NCI-H1694 treated with DMSO at 0.1 percent for 48 hours (cell line): ENCODE data around the gene TRIM44.
"Not testable (repeated sequence)": the region's sequence is repeated elsewhere in the genome, so short reads cannot be mapped to it uniquely, and the experiment has no call there.

Source experiments
- DNase-seq: peaks from one replicate; lab custom pipeline; 2025; lab: John Stamatoyannopoulos, UW

The TRIM44 gene

DNA sequence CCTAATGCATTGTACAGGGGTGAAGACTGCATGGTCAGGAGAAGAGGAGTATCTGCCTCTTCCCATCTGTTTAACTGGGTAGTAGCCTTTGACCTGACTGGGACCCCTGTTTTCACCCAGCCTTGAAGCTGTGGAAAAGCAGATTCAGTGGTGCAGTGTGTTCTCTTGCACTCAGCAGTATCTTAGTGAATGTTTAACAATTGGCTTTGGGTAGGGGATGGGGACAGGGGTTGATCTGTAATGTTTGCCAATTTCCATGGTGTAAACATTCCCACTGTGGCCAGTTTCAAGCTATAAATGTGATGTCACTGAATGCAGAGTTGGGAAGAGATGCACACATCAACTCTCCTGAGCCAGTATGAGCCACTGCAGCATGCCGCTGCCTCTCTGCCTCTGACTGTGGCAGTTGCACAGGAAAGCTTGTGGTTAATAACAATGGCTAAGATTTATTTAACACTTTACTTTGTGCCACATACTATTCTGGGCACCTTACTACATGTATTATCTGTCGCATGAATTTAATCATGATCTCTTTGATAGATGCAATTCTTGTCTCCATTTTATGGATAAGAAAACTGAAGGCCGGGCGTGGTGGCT, 28.6 kb upstream of the TRIM44 start:
- no peak for DNase-seq

DNA sequence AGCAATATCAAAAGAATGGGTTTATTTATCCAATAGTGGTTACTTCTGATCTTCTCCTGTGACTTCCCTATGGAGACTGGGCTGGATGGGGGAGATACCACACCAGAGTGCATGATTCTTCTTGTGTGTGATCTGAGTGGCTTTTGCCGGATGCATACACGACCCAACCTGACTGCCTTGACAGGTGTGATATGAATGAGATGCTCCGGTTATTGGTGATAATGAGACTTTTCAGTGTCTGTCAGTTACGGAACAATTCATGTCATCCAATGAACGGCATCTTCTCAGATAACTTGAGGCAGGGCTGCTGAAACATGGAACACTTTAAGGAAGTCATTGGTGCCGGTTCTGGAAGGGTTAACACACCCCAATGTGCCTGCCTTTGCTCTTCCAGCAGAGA, 26.6 kb upstream of the TRIM44 start:
- DNase-seq = no peak

DNA sequence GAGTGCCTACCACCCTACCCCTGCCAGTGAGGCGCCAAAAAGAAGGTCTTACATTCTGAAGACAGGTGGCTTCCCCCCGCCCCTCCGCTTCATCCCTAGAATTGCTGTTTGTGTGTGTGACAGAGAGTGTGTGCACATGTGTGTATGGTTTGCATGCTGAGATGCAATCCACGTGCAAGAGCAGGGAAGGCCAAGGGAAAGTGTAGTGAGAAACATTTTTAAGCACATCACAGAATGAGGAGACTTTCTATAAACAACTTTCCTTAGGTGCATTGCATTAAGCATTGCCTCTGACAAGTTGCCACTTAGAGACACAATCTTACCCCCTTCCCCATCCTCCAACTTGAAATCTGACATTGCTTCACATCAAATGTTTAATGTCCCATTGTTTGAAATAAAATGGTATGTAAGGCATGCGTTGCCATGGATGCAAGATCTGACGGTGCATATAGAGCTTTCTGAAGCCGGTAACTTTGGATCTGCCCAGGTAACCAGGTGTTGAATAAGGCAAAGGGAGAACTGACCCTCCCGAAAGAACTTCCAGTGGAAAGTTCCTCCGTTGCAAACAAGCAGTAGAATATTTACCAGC, 22.9 kb upstream of the TRIM44 start:
- DNase-seq = no peak

DNA sequence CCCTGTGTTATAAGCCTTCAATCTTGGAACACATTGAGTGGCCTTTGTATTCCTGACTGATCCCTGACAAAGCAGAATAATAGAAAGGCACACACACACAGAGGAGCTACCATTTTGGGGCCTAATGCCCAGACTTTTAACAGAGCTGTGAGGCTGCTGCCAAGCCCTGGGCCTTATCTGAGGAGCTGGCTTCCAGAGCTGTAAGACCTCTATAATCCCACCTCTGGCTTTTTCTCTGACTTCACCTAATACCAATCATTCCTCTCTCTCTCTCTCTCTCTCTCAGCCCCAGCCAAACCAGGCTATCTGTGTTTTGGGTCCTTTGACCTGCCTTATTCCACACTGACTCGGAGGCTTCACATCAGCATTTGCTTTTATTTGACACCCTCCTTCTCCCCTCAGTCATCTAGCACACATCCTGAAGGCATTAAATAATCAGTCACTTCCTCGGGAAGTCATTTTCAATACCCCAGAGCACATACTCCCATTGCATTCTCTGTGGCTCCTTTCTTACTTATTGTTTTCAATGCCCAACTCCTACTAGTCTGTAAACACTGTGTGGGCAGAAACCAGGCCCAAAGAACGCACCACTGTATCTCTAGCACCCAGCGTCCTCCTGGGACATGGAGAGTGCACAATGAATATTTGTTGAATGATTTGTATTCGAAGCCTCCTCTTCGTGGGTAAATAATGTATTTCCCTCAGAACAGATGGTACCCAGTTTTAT, 21.2 kb upstream of the TRIM44 start:
- no peak for DNase-seq

DNA sequence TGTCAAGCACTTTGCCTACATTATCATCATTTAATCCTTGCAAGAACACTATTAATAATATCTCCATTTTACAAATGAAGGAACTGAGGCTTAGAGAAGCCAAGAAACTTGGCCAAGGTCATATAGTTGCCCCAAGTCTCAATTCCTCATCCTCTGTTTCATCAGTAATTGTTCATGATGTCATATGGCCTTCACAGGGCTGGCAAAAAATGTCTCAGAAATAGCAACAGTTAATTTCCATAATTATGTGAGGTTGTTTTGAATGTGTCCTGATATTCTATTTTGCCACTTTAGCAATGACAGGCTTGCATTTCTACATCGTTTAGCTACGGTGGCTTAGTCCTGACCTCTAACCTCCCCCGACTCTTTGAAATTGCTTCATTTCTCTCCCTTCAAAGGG, 20.6 kb upstream of the TRIM44 start:
- no peak for DNase-seq

DNA sequence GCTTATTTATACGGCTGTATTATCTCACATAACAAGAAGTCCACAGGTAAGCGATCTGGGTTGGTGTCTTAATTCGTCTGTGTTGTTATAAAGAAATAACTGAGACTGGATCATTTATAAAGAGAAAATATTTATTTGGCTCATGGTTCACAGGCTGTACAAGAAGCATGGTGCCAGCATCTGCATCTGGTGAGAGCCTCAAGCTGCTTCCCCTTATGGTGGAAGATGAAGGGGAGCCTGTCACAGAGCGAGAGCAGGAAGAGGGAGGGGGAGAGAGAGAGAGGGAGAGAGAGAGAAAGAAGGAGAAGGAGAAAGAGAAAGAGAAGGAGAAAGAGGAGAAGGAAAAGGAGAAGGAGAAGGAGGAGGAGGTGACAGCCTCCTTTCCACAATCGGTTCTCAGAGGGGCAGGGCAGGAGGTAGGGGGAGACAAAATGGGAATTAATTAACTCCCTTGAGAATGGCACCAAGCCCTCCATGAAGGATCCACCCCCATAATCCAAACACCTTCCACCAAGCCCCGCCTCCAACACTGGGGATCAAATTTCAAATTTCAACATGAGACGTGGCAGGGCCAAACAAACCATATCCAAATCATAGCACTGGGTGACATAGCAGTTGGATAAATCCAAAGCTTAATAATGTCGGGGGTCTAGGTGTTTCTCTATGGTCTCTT, 15.0 kb upstream of the TRIM44 start:
- DNase-seq = no peak

DNA sequence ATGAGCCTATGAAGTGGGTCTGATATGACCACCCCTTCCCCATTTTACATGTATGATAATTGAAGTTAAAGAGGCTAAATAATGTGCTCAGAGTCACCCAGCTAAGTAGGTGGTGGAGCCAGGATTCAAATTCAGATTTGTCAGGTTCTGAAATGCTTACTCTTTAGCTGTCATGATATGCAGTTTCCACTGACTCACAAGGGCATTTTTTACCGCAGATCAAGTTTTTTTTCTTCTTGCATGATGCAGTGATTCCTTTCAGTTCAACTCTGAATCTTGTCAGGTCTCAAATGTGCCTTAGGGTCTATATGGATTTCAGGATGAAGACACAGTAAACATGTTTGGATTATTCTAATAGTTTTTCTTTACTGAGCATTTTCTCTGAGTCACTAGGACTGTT, 12.6 kb upstream of the TRIM44 start:
- DNase-seq = no peak

DNA sequence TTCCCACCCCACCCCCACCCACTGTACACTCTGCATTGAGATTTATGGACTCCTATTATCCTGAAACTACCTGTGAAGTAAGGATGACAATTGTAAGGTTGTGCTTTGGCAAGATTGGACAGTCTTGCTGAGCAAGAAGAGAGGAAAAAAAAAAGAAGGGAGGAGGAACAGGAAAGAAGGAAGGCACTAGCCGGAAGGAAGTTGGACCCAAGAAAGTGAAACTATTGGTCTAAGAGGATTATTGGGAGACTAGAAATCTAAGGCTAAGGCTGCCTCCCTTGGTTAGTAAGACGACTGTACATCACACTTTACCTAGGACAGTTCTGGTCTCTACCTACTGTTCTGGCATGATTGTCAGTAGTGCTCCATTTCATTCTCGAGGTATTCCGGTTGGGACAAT, 12.1 kb upstream of the TRIM44 start:
- DNase-seq = no peak

DNA sequence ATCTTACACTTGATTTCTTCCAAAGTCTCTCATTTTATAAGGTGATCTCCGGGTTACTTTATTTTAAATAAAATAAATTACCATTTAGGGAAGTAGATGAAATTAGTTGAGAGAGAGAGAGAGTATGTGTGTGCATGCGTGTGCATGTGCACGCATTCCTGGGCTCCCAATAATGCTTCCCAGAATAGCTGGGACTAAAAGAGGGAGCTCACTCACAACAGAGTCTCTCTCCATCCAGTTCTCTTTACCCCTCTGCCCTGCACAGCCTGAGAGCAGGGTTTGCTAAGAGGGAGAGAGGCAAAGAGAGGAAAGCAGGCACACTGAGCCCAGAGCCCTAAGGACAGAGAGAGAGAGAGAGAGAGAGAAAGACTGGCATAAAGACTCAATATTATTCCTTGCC, 11.3 kb upstream of the TRIM44 start:
- DNase-seq = no peak

DNA sequence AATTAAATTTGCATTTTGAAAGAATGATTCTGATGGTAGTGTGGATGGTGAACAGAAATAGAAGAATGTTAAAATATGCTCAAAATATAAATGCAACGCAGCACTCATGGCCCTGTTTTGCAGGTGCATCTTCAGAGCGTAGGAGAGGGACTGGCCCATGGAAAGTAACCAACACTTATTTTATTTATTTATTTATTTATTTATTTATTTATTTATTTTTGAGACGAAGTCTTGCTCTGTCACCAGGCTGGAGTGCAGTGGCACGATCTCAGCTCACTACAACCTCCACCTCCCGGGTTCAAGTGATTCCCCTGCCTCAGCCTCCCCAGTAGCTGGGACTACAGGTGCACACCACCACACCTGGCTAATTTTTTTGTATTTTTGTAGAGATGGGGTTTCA, 9.8 kb upstream of the TRIM44 start:
- DNase-seq = not testable (repeated sequence)

DNA sequence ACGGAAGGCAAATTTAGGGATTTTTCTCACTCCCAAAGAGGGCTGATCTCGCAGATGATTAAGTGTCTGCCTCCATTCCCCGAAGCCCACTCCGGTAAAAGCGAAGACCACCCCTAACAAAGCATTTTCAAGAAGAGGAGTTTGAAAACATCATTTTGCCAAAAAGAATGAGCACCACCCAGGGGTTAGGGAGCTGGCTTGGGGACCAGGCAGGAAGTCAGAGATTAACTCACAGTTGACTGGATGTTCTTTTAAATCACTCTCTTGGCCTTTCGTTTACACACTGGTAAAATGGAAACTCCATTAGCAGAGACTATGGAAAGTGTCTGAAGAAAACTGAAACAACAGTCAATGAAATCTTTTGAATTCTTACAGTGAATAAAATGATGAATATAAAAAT, 7.9 kb upstream of the TRIM44 start:
- DNase-seq = no peak

DNA sequence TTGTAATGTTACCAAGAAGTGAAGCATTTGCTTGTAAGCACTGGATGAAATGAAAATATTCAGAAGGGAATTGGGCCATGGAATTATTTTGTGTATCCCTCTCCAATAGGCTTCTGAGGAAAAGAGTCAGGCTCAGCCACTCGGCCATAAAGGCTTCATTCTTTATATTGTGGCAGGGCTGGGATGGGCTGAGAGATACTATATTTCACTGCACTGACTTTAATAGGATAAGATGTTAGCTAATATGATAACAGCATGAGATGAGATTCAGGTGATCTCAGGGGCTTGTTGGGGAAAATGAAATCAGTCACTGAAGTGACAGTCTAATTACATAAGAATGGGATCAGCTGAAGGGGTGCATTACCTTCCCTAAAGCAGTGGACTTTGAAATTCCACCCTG, 7.3 kb upstream of the TRIM44 start:
- DNase-seq = no peak

DNA sequence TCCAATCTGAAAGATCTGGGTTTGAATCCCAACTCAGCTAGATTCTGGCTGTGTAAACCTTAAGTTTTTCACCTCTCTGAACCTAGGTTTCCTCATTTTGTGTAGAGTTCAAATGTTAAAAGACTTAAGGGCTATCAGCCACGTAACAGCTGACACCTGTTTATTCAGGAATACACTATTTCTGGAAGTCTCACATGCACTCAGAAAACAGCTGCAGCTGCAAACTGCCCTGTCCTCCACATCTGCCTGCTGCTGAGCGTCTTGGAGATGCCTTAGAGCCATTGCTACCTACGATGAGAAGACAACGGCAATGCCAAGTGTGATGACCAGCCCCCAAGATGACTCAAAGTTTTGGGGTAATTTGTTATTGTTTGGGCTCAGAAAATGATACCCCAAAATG, 6.7 kb upstream of the TRIM44 start:
- DNase-seq = no peak

DNA sequence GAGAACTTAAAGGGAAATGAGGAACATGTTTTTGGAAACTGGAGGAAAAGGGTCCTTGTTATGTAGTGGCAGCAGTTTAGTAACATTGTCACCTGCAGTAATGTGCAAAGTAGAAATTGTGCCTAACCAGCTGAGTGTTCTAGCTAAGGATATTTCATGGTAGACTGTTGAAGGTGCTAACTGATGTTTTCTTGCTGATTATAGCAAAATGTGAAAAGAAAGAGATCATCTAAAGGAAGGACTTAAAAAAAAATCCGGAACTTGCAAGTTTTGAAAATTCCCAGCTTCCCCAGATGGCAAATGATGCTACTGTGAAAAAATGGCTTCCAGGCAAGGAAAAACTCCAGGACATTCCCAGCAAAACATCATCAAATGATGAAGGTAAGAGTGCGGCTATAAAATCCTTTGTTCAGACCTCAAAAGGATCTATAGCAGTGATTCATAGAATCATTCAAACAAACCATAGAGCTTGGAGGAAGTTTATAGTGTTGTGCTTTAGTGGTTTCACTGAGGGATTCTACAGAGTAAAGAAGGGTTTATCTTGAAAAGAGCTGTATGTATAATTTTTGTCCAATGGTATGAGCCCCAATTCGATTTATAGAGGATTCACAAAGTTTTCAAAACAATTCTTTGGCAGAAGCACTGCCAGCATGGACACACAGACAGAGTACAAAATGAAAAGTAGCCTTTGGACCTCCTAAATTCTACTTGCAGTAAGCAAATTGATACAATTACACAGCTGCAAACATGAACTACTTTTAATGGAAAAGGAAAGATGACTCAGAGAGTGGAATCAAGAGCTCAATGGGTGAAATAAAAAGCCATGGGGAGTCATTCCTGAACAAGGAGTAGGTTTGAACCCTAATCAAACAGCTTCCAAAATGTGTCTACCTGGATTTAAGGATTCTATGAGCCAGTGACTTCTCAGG, 4.3 kb upstream of the TRIM44 start:
- no peak for DNase-seq

DNA sequence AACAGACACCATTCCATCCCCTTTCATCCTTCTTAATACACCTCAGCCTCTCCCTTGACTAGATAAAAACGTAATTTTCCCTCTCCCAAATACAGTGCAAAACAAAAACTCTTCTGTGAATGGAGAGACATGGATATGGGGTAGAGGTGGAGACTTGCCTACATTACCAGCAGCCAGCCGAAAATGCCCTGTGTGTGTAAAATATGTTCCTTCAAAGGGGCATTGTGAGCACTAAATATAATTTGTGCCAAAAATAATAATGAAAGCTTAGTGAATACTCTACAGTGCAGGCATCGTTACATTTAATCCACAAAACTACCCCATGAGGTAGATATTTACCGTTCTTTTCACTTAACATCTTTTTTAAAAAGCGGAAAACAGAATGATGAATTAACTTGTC, 1.0 kb upstream of the TRIM44 start:
- DNase-seq = no peak

DNA sequence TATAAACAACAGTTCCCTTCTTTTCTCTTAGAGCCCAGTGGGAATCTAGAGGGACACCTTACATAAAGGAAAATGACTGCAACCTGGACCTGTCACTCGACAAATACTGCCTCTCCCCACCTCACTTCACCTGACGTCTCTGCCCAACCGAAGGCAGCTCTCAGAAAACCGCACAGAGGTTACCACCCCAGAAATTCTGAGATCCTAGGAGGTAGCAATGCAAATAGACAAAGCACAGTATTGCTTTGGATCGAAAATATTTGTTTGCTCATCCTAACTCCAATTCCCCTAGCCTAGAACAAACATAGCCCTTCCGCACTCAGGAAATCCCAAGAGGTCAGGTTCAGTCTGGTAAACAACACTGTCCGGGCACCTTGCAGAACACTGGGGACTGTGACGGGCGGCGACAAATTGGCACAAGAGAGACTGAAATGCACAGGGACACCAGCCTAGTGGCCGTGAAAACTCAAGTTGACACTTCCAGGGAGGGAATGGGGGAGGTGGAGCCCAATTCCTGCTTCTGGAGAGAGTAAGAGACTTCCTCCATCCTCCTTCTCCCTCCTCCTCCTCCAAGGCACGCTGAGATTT, 420 bp upstream of the TRIM44 start:
- no peak for DNase-seq

DNA sequence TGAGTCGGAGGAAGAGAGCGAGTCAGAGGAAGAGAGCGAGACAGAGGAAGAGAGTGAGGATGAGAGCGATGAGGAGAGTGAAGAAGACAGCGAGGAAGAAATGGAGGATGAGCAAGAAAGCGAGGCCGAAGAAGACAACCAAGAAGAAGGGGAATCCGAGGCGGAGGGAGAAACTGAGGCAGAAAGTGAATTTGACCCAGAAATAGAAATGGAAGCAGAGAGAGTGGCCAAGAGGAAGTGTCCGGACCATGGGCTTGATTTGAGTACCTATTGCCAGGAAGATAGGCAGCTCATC, 780 bp downstream of the TRIM44 start:
- no peak for DNase-seq

DNA sequence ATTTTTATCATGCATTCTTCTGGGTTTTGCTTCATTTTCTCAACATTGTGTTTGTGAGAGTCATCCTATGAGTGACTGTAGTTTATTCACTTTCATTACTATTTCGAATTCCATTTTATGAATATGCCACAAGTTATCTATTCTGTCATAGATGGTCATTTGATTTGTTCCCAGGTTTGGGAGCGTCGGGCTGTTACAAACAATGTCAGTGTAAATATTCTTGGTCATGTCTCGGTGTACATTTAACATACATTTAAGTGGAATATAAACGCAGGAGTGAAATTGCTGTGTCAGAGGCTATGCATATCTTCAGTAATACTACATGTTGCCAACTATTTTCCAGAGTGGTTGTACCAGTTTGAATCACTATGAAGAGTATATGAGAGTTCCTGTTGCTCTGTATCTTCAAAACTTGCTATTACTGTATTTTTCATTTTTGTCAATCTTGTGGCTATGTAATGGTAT, 2.4 kb downstream of the TRIM44 start:
- DNase-seq = no peak

DNA sequence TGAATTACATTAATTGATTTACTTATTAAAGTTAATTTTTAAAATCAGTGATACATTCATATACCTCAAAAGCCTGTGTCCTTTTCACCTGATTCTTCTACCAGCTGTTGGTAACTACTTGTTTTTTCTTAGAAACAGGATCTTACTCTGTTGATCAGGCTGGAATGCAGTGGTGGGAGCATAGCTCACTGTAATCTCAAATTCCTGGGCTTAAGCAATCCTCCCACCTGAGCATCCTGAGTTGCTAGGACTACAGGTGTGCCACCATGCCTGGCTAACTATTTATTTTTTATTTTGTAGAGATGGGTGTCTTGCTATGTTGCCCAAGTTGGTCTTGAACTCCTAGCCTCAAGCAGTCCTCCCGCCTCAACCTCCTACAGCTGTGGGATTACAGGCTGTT, 4.7 kb downstream of the TRIM44 start:
- DNase-seq = no peak

DNA sequence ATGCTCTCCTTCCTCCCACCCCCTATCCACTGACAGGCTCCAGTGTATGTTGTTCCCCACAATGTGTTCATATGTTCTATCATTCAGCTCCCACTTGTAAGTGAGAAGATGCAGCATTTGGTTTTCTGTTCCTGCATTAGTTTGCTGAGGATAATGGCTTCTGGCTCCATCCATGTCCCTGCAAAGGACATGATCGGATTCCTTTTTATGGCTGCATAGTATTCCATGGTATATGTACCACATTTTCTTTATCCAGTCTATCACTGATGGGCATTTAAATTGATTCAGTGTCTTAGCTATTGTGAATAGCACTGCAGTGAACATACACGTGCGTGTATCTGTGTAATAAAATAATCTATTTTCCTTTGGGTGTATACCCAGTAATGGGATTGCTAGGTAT, 5.8 kb downstream of the TRIM44 start:
- DNase-seq = not testable (repeated sequence)

DNA sequence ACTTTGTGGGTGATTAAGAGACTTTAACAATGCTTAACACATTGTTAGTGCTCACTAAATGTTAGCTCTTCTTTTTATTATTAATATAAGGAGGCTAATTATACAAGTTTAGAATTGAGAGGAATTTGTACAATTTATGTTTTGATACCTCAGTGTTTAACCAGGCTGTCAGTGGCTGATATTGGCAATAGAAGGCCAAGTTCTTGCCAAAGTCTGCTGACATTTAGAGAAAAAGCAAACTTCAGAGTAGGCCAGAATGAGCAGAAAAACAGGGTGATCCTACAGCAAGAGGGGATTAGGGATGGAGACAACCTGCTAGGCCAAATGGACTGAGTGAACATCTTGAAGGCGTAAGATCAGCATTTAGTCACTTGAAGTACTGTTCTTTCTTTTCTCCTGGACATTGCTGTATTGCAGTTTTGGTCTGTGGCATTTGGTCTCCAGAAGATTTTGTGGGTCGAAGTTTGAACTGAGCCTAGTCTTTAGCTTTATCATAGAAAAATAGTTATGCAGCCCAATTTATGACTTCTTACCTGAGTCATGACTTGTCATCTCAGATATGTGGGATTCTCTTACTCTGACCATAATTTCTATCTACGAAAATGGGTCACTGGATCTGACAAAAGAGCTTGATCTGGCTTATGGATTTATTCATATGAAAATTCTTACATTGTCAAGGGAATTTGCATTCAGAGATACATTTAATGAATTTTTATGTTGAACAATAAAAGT, 9.0 kb downstream of the TRIM44 start:
- DNase-seq = no peak
